ENCODE results near the gene LONRF2.

DNA sequence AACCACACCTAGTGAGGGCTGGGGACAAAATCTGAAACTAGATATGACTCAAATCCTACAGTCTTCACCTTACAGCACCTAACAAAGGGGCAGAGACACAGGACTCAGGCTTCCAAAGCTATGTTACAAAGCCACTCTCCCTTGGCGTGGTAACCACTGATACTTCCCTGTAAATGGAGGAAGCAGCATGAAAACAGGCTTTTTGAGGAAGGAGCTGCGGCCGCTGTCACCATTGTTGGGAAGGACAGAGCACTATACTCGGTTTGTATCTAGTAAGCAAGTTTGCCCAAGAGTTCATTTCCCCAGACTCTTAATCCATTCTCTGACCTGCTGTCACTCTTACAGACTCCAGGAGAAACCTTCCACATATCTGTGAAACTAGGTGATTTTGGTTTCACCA lies 60.3 kb downstream of the LONRF2 start:
- TF ChIP-seq, protein P1, sequence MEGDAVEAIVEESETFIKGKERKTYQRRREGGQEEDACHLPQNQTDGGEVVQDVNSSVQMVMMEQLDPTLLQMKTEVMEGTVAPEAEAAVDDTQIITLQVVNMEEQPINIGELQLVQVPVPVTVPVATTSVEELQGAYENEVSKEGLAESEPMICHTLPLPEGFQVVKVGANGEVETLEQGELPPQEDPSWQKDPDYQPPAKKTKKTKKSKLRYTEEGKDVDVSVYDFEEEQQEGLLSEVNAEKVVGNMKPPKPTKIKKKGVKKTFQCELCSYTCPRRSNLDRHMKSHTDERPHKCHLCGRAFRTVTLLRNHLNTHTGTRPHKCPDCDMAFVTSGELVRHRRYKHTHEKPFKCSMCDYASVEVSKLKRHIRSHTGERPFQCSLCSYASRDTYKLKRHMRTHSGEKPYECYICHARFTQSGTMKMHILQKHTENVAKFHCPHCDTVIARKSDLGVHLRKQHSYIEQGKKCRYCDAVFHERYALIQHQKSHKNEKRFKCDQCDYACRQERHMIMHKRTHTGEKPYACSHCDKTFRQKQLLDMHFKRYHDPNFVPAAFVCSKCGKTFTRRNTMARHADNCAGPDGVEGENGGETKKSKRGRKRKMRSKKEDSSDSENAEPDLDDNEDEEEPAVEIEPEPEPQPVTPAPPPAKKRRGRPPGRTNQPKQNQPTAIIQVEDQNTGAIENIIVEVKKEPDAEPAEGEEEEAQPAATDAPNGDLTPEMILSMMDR (IDR thresholded peaks at IDR 0.05; ENCODE audit: low read depth, low read length, poor library complexity, severe bottlenecking): no peak
- no peak for TF ChIP-seq EZH2phosphoT487 (IDR thresholded peaks at IDR 0.05; ENCODE audit: borderline replicate concordance, low read length)

All from DOHH2 (cell line).